ENCODE data around the gene CANT1. TPM values are rescaled to one million over a fixed set of nuclear protein-coding genes. Genes with fewer than 3 reads are reported as not detected.
A peak's percentile ranks its signal among the peaks of the same experiment; 100 is the strongest.

Gene CANT1
- total and polyA plus RNA-seq, 9 of the 15 experiments (the other 6 are each of a cell fraction or from before 2014, with no cell fraction given) = 2.7 to 66.4 (median 22.5) TPM

- ATAC-seq (no peak), DNase-seq (ENCODE audit: extremely low read depth in 1 of 4, low spot score in 3 of 4) (no peak), FAIRE-seq (no peak)
- intact Hi-C loops (cut with micrococcal nuclease) = no loop called here
- TF ChIP-seq ZNF280A (IDR thresholded peaks at IDR 0.05; ENCODE audit: low read depth, partially characterized antibody) = no peak
- peak; percentile 72 for TF ChIP-seq BHLHE40 (IDR thresholded peaks at IDR 0.05; ENCODE audit: low read length)
- no peak for TF ChIP-seq SMC3 (conservative IDR thresholded peaks at IDR 0.05; ENCODE audit: insufficient read depth, low read depth, low read length)
- peak; percentile 77 for TF ChIP-seq USF1 (CRISPR knock-in tag; IDR thresholded peaks at IDR 0.05)
- TF ChIP-seq USF2 (CRISPR knock-in tag; IDR thresholded peaks at IDR 0.05) = peak; percentile 65
- TF ChIP-seq TFE3 (CRISPR knock-in tag; IDR thresholded peaks at IDR 0.05) = peak; percentile 73
- TF ChIP-seq ZBTB49 (CRISPR knock-in tag; IDR thresholded peaks at IDR 0.05; ENCODE audit: borderline replicate concordance) = no peak
- TF ChIP-seq TAL1 (IDR thresholded peaks at IDR 0.05) = no peak
- no peak for TF ChIP-seq TGIF2 (CRISPR knock-in tag; IDR thresholded peaks at IDR 0.05)
- peak; percentile 58 for TF ChIP-seq RAD51 (IDR thresholded peaks at IDR 0.05; ENCODE audit: borderline replicate concordance, low read depth)
- H2AFZ ChIP-seq (ENCODE audit: low read depth, low read length) = no peak overlapping the region
- H3K27ac ChIP-seq (ENCODE audit: extremely low read depth, low read depth, low read length) = no peak overlapping the region
- H3K9ac ChIP-seq (ENCODE audit: insufficient read depth in 1 of 2, low read depth in 2 of 2, low read length in 2 of 2) = no peak overlapping the region
- no peaks in the 10 kb centered on the region for H3K9me1 ChIP-seq (ENCODE audit: control insufficient read depth, insufficient read depth, low read length)
- no TSS peak for BruUV-seq (replicated peaks)
- H3K9me3 ChIP-seq (replicated peaks; ENCODE audit: control insufficient read depth, insufficient read depth, low read depth, low read length) = no peaks in the 10 kb centered on the region
- ChIA-PET POLR2A (interaction anchor here (0.6 to 1.7 kb wide), 3 partner anchors 9 to 436 kb away, joined by 3 to 4 read pairs (median 4); no protein-coding TSS in a partner anchor), CTCF (ENCODE audit: low intra/inter-chr PET ratio) (no interaction called here)
- no peak overlapping the region for H3K4me3 ChIP-seq
- H3K36me3 ChIP-seq (ENCODE audit: control insufficient read depth, insufficient read depth, low read length) = no peaks in the 10 kb centered on the region
- H3K4me2 ChIP-seq (ENCODE audit: insufficient read depth, low read length) = no peak overlapping the region
- WGBS (ENCODE audit: insufficient coverage, low coverage, missing lambda C conversion rate) = 2% methylated on average over 9 of the region's 9 CpGs
- in situ Hi-C loops (cut with MboI) = no loop called here
- no peaks in the 10 kb centered on the region for H3K79me2 ChIP-seq (ENCODE audit: control insufficient read depth, insufficient read depth, low read length)
- H3K4me1 ChIP-seq (replicated peaks in 1 of 2; ENCODE audit: control insufficient read depth in 2 of 2, insufficient read depth in 2 of 2, low read length in 2 of 2) = peaks cover 0 to 2% of the 10 kb centered on the region in 2 experiments; a peak in 1 of 5 replicates
- peaks cover 52 to 73% of the 10 kb centered on the region in 2 experiments for H3K27me3 ChIP-seq (ENCODE audit: control insufficient read depth in 2 of 2, insufficient read depth in 2 of 2, low read length in 2 of 2)
- peaks cover 4% of the 10 kb centered on the region; the same call in 1 of the 2 replicates for H4K20me1 ChIP-seq (replicated peaks; ENCODE audit: control insufficient read depth, insufficient read depth, low read length)
Measured at GRCh38 chr17:79033046-79033616, 23.6 kb upstream of the CANT1 start.
